IPS-20b (cell line): ENCODE results near the gene HINT2.

ENCODE experiments used
- H3K27ac ChIP-seq: one replicate; pipeline ENCODE4 v1.5.1; 2013; ENCODE audit warnings: low read length
- H3K27me3 ChIP-seq: 2 replicates; pipeline ENCODE4 v1.6.1; 2013; ENCODE audit warnings: mild to moderate bottlenecking, low read length, inconsistent platforms; ENCODE audit not compliant: insufficient read depth
- H3K36me3 ChIP-seq: 2 replicates; pipeline ENCODE4 v1.6.1; 2013; ENCODE audit warnings: low read depth, mild to moderate bottlenecking, inconsistent platforms, low read length, moderate library complexity; ENCODE audit not compliant: insufficient read depth
- H3K4me1 ChIP-seq: 2 replicates; pipeline ENCODE4 v1.6.1; 2013; ENCODE audit warnings: mild to moderate bottlenecking, control low read depth, inconsistent platforms, low read length, moderate library complexity; ENCODE audit not compliant: insufficient read depth
- H3K4me3 ChIP-seq: 2 replicates; pipeline ENCODE4 v1.5.1; 2013; ENCODE audit warnings: mild to moderate bottlenecking, low read length, inconsistent platforms
- H3K9ac ChIP-seq: 2 replicates; pipeline ENCODE4 v1.6.1; 2013; ENCODE audit warnings: low read depth, mild to moderate bottlenecking, inconsistent platforms, low read length, moderate library complexity
- H3K9me3 ChIP-seq: 2 replicates; pipeline ENCODE4 v1.6.1; 2013; ENCODE audit warnings: mild to moderate bottlenecking, low read depth, low read length, inconsistent platforms; ENCODE audit not compliant: insufficient read depth

HINT2 gene

GRCh38 chr9:35801328-35802128, 13.3 kb downstream of the HINT2 start:
- no peak overlapping the region for H3K9ac ChIP-seq
- H3K9me3 ChIP-seq = no peaks in the 10 kb centered on the region
- no peak overlapping the region for H3K27ac ChIP-seq
- no peaks in the 10 kb centered on the region for H3K4me1 ChIP-seq
- no peak overlapping the region for H3K4me3 ChIP-seq
- H3K36me3 ChIP-seq = peaks cover 21% of the 10 kb centered on the region; the same call in 1 of the 2 replicates
- H3K27me3 ChIP-seq = no peaks in the 10 kb centered on the region

GRCh38 chr9:35800530-35800929, 14.3 kb downstream of the HINT2 start:
- Histone ChIP-seq H3K9me3 (no peaks in the 10 kb centered on the region), H3K27ac (no peak overlapping the region), H3K27me3 (no peaks in the 10 kb centered on the region), H3K4me1 (no peaks in the 10 kb centered on the region), H3K36me3 (peaks cover 11% of the 10 kb centered on the region; the same call in 1 of the 2 replicates), H3K4me3 (no peak overlapping the region), H3K9ac (no peak overlapping the region)

- H3K9me3 ChIP-seq = no peaks in the 10 kb centered on the region
- H3K27ac ChIP-seq = no peak overlapping the region
- H3K27me3 ChIP-seq = no peaks in the 10 kb centered on the region
- no peak overlapping the region for H3K4me3 ChIP-seq
- H3K9ac ChIP-seq = no peak overlapping the region
- H3K4me1 ChIP-seq = no peaks in the 10 kb centered on the region
- H3K36me3 ChIP-seq = 0 out of 2 replicates have a peak, but pooled peaks cover 7% of the 10 kb centered on the region
Observed at GRCh38 chr9:35798658-35799374, 16.0 kb downstream of the HINT2 start.

DNA sequence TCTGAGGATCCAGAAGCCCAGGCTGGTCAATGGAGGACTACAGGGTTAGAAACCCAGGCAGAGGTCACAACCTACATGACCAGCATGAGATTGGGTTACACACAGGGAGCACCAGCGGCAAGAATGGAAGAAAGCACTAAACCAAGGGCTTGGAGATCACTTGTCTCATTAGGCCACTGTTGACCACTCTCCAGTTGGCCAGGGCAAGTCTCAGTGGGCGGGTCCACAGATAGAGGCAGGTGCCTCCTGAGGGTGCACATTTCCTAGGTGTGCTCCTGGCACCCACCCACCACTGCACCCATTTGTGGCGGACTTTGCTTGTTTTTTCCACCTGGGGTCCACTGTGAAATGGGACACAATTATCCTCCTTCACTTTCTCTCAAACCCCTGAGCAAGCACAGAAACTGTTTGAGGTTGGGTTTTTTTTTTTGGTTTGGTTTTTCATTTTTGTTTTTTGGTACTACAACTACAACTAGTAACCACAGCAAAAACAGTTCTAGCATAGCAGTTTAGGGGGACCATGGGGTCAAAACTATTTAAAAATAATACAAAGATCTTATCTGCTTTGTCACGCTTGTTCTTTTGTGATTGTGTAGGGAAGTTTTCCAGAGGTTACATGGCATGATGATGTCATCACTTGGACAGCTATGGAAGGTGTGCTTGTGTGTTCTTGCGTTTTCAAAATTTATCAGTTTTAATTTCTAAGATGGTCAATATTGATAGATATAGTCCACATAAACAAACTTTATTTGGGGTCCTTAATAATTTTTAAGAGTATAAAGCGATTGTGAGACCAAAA, 17.3 kb downstream of the HINT2 start:
- H3K36me3 ChIP-seq = 0 out of 2 replicates have a peak, but pooled peaks cover 7% of the 10 kb centered on the region
- no peaks in the 10 kb centered on the region for H3K4me1 ChIP-seq
- no peak overlapping the region for H3K4me3 ChIP-seq
- H3K9me3 ChIP-seq = no peaks in the 10 kb centered on the region
- H3K27me3 ChIP-seq = no peaks in the 10 kb centered on the region
- no peak overlapping the region for H3K27ac ChIP-seq
- H3K9ac ChIP-seq = no peak overlapping the region

DNA sequence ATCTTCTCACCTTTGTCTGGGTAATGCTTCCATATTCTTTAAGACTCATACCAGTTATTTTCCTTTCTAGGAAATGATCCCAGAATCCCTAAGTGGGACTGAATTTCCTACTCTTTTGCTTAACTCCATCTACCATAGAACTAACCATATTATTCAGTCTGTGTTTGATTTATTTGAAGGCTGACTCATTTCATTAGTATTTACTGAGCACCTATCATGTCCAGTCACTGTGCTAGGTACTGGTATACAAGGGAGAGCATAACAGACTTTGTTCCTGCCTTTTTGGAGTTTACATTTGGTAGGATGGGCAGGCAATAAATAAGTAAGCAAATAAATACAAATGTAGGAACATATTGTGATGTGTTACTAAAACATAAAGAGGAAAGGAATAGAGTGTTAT, 19.1 kb downstream of the HINT2 start:
- no peak overlapping the region for H3K27ac ChIP-seq
- no peaks in the 10 kb centered on the region for H3K9me3 ChIP-seq
- H3K36me3 ChIP-seq = no peaks in the 10 kb centered on the region
- peaks cover 2% of the 10 kb centered on the region; the same call in 1 of the 2 replicates for H3K4me1 ChIP-seq
- no peak overlapping the region for H3K9ac ChIP-seq
- H3K27me3 ChIP-seq = peaks cover 5% of the 10 kb centered on the region; the same call in 1 of the 2 replicates
- H3K4me3 ChIP-seq = no peak overlapping the region

GRCh38 chr9:35793461-35793860, 21.4 kb downstream of the HINT2 start:
- H3K27ac ChIP-seq = no peak overlapping the region
- H3K9ac ChIP-seq = no peak overlapping the region
- H3K36me3 ChIP-seq = no peaks in the 10 kb centered on the region
- peaks cover 12% of the 10 kb centered on the region; the same call in 1 of the 2 replicates for H3K4me1 ChIP-seq
- no peak overlapping the region for H3K4me3 ChIP-seq
- H3K27me3 ChIP-seq = peaks cover 8% of the 10 kb centered on the region; the same call in 1 of the 2 replicates
- no peaks in the 10 kb centered on the region for H3K9me3 ChIP-seq

DNA sequence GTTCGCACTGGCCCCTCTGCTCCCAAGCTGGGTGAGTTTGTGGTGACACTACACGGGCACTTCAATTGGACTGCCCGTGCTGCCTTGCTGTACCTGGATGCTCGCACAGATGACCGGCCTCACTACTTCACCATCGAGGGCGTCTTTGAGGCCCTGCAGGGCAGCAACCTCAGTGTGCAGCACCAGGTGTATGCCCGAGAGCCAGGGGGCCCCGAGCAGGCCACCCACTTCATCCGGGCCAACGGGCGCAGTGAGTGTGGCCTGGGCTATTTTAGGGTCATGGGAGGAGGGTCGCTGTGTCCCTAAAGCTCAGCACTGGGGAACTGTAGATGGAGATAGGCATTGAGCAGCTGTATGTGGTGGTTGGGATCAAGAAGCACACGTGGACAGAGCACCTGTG, 22.0 kb downstream of the HINT2 start:
- no peaks in the 10 kb centered on the region for H3K9me3 ChIP-seq
- H3K4me3 ChIP-seq = no peak overlapping the region
- H3K4me1 ChIP-seq = peaks cover 12% of the 10 kb centered on the region; the same call in 1 of the 2 replicates
- H3K36me3 ChIP-seq = no peaks in the 10 kb centered on the region
- H3K27me3 ChIP-seq = peaks cover 8% of the 10 kb centered on the region; the same call in 1 of the 2 replicates
- no peak overlapping the region for H3K27ac ChIP-seq
- no peak overlapping the region for H3K9ac ChIP-seq

- Histone ChIP-seq H3K4me3 (peak overlapping the region; percentile 63; the same call in 1 of the 2 replicates), H3K9me3 (no peaks in the 10 kb centered on the region), H3K4me1 (peaks cover 12% of the 10 kb centered on the region; the same call in 1 of the 2 replicates), H3K36me3 (no peaks in the 10 kb centered on the region), H3K27me3 (peaks cover 8% of the 10 kb centered on the region; the same call in 1 of the 2 replicates), H3K9ac (no peak overlapping the region), H3K27ac (no peak overlapping the region)
Observed at GRCh38 chr9:35792024-35792813, 22.6 kb downstream of the HINT2 start.

- H3K9me3 ChIP-seq = no peaks in the 10 kb centered on the region
- peak within 1 kb of the TSS; percentile 64; the same call in 1 of the 2 replicates for H3K9ac ChIP-seq
- peaks cover 8% of the 10 kb centered on the region; the same call in 1 of the 2 replicates for H3K27me3 ChIP-seq
- peak within 1 kb of the TSS; percentile 66 for H3K4me3 ChIP-seq
- peaks cover 12% of the 10 kb centered on the region; the same call in 1 of the 2 replicates for H3K4me1 ChIP-seq
- H3K27ac ChIP-seq = no peak within 1 kb of the TSS
- H3K36me3 ChIP-seq = no peaks in the 10 kb centered on the region
Observed at GRCh38 chr9:35791297-35791921, 23.4 kb downstream of the HINT2 start, which contains the start of gene NPR2. NPR2 (plus strand) TSS chr9:35791591; CDS start chr9:35792409, 818 bp downstream.
